Measurements from ENCODE around the gene GGA1. TPM values are rescaled to one million over a fixed set of nuclear protein-coding genes. Genes with fewer than 3 reads are reported as not detected.
A peak's percentile ranks its signal among the peaks of the same experiment; 100 is the strongest.

Gene GGA1
- total RNA-seq, 1 donor from 2014 or later = 132 TPM

DNA sequence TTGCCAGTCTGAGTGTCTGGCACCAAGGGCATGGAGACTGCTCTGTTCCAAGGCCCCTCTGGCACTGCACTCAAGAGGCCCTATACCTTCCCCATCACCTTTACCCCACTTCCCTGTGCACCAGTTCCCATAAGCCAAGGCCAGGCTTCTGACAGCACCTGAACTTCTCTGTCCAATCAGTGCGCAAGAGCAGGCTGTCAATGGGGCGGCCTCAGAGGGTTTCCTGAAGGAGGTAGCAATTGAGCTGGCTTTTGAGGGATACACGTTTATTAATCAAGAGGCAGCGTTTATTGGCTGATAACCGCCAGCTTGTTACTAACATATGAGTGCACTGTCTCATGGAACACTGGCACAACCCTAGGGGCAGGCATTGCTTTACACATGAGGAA lies 32.9 kb downstream of the GGA1 start:
- TF ChIP-seq, protein P1, sequence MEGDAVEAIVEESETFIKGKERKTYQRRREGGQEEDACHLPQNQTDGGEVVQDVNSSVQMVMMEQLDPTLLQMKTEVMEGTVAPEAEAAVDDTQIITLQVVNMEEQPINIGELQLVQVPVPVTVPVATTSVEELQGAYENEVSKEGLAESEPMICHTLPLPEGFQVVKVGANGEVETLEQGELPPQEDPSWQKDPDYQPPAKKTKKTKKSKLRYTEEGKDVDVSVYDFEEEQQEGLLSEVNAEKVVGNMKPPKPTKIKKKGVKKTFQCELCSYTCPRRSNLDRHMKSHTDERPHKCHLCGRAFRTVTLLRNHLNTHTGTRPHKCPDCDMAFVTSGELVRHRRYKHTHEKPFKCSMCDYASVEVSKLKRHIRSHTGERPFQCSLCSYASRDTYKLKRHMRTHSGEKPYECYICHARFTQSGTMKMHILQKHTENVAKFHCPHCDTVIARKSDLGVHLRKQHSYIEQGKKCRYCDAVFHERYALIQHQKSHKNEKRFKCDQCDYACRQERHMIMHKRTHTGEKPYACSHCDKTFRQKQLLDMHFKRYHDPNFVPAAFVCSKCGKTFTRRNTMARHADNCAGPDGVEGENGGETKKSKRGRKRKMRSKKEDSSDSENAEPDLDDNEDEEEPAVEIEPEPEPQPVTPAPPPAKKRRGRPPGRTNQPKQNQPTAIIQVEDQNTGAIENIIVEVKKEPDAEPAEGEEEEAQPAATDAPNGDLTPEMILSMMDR (IDR thresholded peaks at IDR 0.05; ENCODE audit: unreplicated experiment) = no peak
- Mint-ChIP-seq H3K36me3 (ENCODE audit: insufficient read depth) (peaks cover 2% of the 10 kb centered on the region), H3K9me3 (ENCODE audit: low read depth) (no peaks in the 10 kb centered on the region), H3K27ac (no peak overlapping the region), H3K4me3 (ENCODE audit: low read depth) (no peak overlapping the region), H3K4me1 (ENCODE audit: low read depth) (peaks cover 9% of the 10 kb centered on the region), H3K27me3 (no peaks in the 10 kb centered on the region)
- no peak for DNase-seq (ENCODE audit: low spot score, unreplicated experiment)

DNA sequence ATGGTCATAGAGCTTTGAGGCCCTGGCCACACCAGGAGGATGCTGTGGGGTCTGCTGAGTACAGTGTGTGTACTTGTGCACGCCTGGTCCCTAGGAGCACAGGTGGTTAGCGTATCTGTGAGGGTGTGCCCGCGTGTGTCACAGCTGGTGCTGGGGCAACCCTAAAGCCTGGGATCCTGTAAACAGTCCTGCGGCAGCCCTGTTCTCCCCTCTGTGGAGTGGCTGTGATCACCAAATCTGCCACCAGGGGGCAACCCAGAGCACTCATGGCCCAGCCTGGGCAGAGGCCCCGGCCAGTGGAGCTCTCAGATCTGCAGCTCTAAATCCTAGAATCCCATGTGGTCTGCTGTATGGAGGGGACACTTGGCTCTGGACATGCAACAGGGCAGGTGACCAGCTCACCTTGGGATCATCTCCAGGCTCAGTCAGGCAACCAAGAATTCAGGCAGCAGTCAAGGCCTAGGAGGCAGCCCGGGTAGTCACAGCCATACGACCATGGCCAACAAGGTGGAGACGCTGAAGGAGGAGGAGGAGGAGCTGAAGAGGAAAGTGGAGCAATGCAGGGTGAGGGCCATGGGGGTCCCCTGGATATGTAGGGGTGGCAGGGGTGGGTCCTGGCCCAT lies 34.7 kb downstream of the GGA1 start:
- Mint-ChIP-seq H3K9me3 (ENCODE audit: low read depth) (no peaks in the 10 kb centered on the region), H3K27me3 (no peaks in the 10 kb centered on the region), H3K36me3 (ENCODE audit: insufficient read depth) (peaks cover 2% of the 10 kb centered on the region), H3K27ac (peak overlapping the region; percentile 82), H3K4me1 (ENCODE audit: low read depth) (peaks cover 9% of the 10 kb centered on the region), H3K4me3 (ENCODE audit: low read depth) (no peak overlapping the region)
- DNase-seq (ENCODE audit: low spot score, unreplicated experiment) = peak; percentile 90
- TF ChIP-seq, protein P1 (IDR thresholded peaks at IDR 0.05; ENCODE audit: unreplicated experiment) = peak; percentile 89

DNA sequence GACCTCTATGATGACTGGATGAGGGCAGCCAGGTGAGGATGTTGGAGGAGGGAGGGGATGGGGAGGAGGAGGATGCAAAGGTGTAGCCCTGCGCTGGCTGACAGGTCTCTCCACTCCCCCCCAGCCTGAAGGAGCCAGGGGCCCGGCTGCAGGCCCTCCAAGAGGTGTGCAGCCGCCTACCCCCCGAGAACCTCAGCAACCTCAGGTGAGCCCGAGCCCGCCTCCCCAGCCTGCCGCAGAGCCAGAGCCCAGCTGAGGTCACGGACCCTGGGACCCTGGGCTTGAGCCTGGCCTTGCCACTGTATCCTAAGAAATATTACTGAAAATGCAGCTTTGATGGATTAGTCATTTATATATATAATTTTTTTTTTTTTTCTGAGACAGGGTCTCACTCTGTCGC lies 38.7 kb downstream of the GGA1 start:
- Mint-ChIP-seq H3K9me3 (ENCODE audit: low read depth) (no peaks in the 10 kb centered on the region), H3K27ac (no peak overlapping the region), H3K4me3 (ENCODE audit: low read depth) (no peak overlapping the region), H3K4me1 (ENCODE audit: low read depth) (no peaks in the 10 kb centered on the region), H3K27me3 (no peaks in the 10 kb centered on the region), H3K36me3 (ENCODE audit: insufficient read depth) (peaks cover 3% of the 10 kb centered on the region)
- no peak for DNase-seq (ENCODE audit: low spot score, unreplicated experiment)
- TF ChIP-seq, protein P1 (IDR thresholded peaks at IDR 0.05; ENCODE audit: unreplicated experiment) = no peak

DNA sequence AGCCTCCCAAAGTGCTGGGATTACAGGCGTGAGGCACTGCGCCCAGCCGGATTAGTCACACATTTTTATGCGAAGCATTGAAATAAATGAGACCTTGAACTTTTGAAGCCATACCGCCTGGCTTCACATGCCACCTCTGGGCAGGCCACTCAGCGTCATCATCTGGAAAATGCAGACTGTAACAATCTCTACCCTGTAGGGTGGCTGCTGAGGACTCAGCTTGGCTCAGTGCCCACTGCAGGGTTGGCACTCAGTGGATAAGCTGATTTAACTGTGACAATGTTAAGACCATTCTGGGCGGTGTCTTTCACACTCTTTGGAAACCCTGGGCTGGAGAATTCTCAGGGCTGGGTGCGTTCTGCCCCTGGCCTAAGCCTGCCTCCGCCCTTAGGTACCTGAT lies 39.3 kb downstream of the GGA1 start:
- H3K4me3 Mint-ChIP-seq (ENCODE audit: low read depth) = no peak overlapping the region
- no peaks in the 10 kb centered on the region for H3K9me3 Mint-ChIP-seq (ENCODE audit: low read depth)
- H3K27ac Mint-ChIP-seq = no peak overlapping the region
- no peak for DNase-seq (ENCODE audit: low spot score, unreplicated experiment)
- TF ChIP-seq, protein P1 (IDR thresholded peaks at IDR 0.05; ENCODE audit: unreplicated experiment) = no peak
- peaks cover 3% of the 10 kb centered on the region for H3K36me3 Mint-ChIP-seq (ENCODE audit: insufficient read depth)
- H3K27me3 Mint-ChIP-seq = no peaks in the 10 kb centered on the region
- H3K4me1 Mint-ChIP-seq (ENCODE audit: low read depth) = no peaks in the 10 kb centered on the region

DNA sequence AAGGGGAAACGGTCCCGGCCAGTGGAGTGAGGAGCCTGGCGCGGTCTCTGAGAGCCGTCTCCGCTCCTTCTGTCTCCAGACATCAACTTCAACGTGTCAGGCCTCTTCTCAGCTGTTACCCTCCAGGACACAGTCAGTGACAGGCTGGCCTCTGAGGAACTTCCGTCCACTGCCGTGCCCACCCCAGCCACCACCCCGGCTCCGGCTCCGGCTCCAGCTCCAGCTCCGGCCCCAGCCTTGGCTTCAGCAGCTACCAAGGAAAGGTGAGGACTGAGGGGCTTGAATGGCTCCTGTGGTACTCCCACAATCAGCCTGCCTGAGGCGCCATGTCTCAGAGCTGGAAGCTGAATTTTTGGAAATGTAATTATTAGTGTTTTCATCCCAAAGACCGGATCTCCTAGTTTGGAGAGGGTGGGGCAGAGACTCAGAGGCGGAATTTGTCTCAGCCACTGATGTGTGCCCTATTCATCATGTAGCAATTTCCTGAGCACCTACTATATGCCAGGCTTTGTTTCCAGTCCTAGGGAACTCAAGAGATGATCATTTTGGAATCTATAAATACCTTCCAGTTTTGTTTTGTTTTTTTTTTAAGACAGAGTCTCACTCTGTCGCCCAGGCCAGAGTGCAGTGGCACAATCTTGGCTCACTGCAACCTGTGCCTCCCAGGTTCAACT lies 42.0 kb downstream of the GGA1 start:
- no peaks in the 10 kb centered on the region for H3K9me3 Mint-ChIP-seq (ENCODE audit: low read depth)
- no peak overlapping the region for H3K27ac Mint-ChIP-seq
- no peaks in the 10 kb centered on the region for H3K27me3 Mint-ChIP-seq
- DNase-seq (ENCODE audit: low spot score, unreplicated experiment) = no peak
- TF ChIP-seq, protein P1 (IDR thresholded peaks at IDR 0.05; ENCODE audit: unreplicated experiment) = no peak
- H3K4me3 Mint-ChIP-seq (ENCODE audit: low read depth) = no peak overlapping the region
- peaks cover 3% of the 10 kb centered on the region for H3K36me3 Mint-ChIP-seq (ENCODE audit: insufficient read depth)
- H3K4me1 Mint-ChIP-seq (ENCODE audit: low read depth) = no peaks in the 10 kb centered on the region
